HL-60 (cell line): Measurements from ENCODE around the gene KCTD11.

Experiments
- DNase-seq, 2 experiments: peaks; one replicate each; pipeline ENCODE4 v3.0.0-alpha.2; 2010 to 2020; ENCODE audit warnings: low read depth in 1 of 2, low spot score in 1 of 2
- H3K27ac ChIP-seq: fragments of 250-450 bp; sonication (Bioruptor Pico); replicated peaks from 2 replicates; pipeline ENCODE4 v1.5.1; 2020; ENCODE audit warnings: mild to moderate bottlenecking, moderate library complexity
- H3K27me3 ChIP-seq: fragments of 250-450 bp; sonication (Bioruptor Pico); 2 replicates; pipeline ENCODE4 v1.5.1; 2021; ENCODE audit warnings: mild to moderate bottlenecking, moderate library complexity; ENCODE audit not compliant: insufficient read depth, poor library complexity, severe bottlenecking
- H3K4me3 ChIP-seq: replicated peaks from 2 replicates; pipeline ENCODE4 v1.5.1; 2011; ENCODE audit warnings: mild to moderate bottlenecking, control low read depth, low read length; ENCODE audit not compliant: insufficient read depth
- CTCF ChIP-seq: IDR thresholded peaks from one replicate; pipeline ENCODE4 v1.5.1; 2011; ENCODE audit warnings: low read length, control low read depth, inconsistent platforms; ENCODE audit not compliant: insufficient read depth
- GABPA ChIP-seq: IDR thresholded peaks from 2 replicates; pipeline ENCODE4 v1.6.1; 2012; ENCODE audit warnings: low read depth
- POLR2AphosphoS5 ChIP-seq: IDR thresholded peaks from 2 replicates; pipeline ENCODE4 v1.6.1; 2012; ENCODE audit warnings: low read depth
- SPI1 ChIP-seq: IDR thresholded peaks from 2 replicates; pipeline ENCODE4 v1.6.1; 2012; ENCODE audit warnings: low read depth, mild to moderate bottlenecking, borderline replicate concordance
- TF ChIP-seq, protein P1 (sequence below): IDR thresholded peaks from 2 replicates; pipeline ENCODE4 v1.6.1; 2012; ENCODE audit warnings: low read depth; ENCODE audit not compliant: insufficient replicate concordance

KCTD11 gene

GRCh38 chr17:7346761-7347614 is 5.0 kb upstream of the KCTD11 start:
- DNase-seq = no peak

DNA sequence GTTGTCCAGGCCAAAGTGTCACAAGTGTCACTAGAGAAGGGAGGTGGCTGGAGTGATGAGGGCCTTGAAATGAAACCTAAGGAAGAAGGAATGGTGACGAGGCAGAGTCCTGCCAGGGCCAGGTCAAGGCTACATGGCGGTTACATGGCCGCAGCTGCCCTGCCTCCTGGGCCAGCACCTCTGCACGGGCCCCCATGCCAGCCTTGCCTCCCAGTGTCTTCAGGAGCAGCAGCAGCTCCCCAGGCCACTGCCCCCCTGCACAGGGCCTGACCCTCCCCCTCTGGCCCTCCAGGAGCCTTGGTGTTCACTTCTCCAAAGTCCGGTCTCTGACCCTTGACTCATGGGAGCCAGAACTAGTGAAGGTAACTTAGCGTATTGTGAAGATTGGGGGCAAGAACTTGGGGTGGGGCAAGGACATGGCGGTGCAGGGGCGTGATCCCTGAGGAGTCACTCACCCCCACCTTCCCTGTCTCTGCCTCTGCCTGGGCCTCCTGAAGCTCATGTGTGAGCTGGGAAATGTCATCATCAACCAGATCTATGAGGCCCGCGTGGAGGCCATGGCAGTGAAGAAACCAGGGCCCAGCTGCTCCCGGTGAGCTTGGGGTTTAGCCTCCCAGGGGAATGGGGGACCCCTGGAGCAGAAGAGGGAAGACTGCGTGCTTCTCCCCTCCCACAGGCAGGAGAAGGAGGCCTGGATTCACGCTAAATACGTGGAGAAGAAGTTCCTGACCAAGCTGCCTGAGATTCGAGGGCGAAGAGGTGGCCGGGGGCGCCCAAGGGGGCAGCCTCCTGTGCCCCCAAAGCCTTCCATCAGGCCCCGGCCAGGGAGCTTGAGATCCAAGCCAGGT is 4.1 kb upstream of the KCTD11 start:
- TF ChIP-seq CTCF (no peak), POLR2AphosphoS5 (no peak), GABPA (no peak)
- TF ChIP-seq, protein P1, sequence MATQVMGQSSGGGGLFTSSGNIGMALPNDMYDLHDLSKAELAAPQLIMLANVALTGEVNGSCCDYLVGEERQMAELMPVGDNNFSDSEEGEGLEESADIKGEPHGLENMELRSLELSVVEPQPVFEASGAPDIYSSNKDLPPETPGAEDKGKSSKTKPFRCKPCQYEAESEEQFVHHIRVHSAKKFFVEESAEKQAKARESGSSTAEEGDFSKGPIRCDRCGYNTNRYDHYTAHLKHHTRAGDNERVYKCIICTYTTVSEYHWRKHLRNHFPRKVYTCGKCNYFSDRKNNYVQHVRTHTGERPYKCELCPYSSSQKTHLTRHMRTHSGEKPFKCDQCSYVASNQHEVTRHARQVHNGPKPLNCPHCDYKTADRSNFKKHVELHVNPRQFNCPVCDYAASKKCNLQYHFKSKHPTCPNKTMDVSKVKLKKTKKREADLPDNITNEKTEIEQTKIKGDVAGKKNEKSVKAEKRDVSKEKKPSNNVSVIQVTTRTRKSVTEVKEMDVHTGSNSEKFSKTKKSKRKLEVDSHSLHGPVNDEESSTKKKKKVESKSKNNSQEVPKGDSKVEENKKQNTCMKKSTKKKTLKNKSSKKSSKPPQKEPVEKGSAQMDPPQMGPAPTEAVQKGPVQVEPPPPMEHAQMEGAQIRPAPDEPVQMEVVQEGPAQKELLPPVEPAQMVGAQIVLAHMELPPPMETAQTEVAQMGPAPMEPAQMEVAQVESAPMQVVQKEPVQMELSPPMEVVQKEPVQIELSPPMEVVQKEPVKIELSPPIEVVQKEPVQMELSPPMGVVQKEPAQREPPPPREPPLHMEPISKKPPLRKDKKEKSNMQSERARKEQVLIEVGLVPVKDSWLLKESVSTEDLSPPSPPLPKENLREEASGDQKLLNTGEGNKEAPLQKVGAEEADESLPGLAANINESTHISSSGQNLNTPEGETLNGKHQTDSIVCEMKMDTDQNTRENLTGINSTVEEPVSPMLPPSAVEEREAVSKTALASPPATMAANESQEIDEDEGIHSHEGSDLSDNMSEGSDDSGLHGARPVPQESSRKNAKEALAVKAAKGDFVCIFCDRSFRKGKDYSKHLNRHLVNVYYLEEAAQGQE = no peak
- no peaks in the 10 kb centered on the region for H3K27me3 ChIP-seq
- no peak overlapping the region for H3K4me3 ChIP-seq
- H3K27ac ChIP-seq = no peak overlapping the region
- no peak for DNase-seq

More at GRCh38 chr17:7346761-7347614, 5.0 kb upstream of the KCTD11 start:
- Histone ChIP-seq H3K27ac (no peak overlapping the region), H3K4me3 (no peak overlapping the region), H3K27me3 (no peaks in the 10 kb centered on the region)
- no peak for TF ChIP-seq SPI1

DNA sequence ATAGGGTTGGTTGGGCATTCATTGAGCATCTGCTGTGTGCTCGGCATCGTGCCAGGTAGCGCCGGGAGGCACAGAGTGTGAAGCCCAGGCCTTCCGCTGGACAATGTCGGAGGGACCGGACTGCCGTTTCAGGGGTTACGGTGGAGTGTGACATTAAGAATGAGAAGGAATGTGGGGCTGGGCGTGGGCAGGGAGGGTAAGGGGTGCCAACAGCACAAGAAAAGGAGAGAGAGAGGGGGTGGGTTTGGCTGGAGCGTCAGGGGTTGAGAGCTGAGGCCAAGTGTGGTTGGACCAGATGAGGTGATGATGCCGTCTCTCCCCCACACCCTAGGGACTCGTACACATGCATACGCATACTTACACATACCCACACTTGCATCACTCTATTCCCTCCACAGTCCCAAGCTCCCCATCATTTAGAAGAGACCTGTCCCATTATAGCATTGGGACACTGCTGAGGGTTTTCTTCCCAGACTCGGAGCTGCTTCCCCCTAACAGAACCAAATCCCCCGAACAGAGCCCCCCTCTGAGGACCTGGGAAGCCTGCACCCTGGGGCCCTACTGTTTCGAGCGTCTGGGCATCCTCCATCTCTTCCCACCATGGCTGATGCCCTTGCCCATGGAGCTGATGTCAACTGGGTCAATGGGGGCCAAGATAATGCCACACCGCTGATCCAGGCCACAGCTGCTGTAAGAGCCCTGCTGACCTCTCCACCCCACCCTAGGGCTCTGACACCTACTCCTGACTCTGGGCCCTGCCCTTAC is 3.3 kb upstream of the KCTD11 start:
- DNase-seq = no peak
- Histone ChIP-seq H3K27me3 (no peaks in the 10 kb centered on the region), H3K27ac (no peak overlapping the region), H3K4me3 (no peak overlapping the region)
- no peak for TF ChIP-seq SPI1
- no peak for TF ChIP-seq POLR2AphosphoS5
- TF ChIP-seq GABPA = no peak
- TF ChIP-seq CTCF = no peak
- TF ChIP-seq, protein P1 = no peak

- H3K27ac ChIP-seq = no peak overlapping the region
- TF ChIP-seq, protein P1 = no peak
- no peaks in the 10 kb centered on the region for H3K27me3 ChIP-seq
- no peak for DNase-seq
- H3K4me3 ChIP-seq = no peak overlapping the region
Observed at GRCh38 chr17:7352503-7352889, 534 bp downstream of the KCTD11 start.
